ENCODE measurements around the gene METTL15.
"Not testable (repeated sequence)": the region's sequence is repeated elsewhere in the genome, so short reads cannot be mapped to it uniquely, and the experiment has no call there.

Gene METTL15

GRCh38 chr11:28089378-28089777 is 18.8 kb upstream of the METTL15 start:
- no peak for TF ChIP-seq CTCF (conservative IDR thresholded peaks at IDR 0.05; ENCODE audit: low read depth, low read length)
- peak; percentile 71 for DNase-seq (ENCODE audit: low read depth)
- no peak overlapping the region for H3K4me3 ChIP-seq (ENCODE audit: low read depth, low read length)

GRCh38 chr11:28090052-28090749 is 18.0 kb upstream of the METTL15 start:
- peak; percentile 39 for DNase-seq (ENCODE audit: low read depth)
- TF ChIP-seq CTCF (conservative IDR thresholded peaks at IDR 0.05; ENCODE audit: low read depth, low read length), result no peak
- no peak overlapping the region for H3K4me3 ChIP-seq (ENCODE audit: low read depth, low read length)

- DNase-seq (ENCODE audit: low read depth), result no peak
- no peak overlapping the region for H3K4me3 ChIP-seq (ENCODE audit: low read depth, low read length)
- no peak for TF ChIP-seq CTCF (conservative IDR thresholded peaks at IDR 0.05; ENCODE audit: low read depth, low read length)
Observed at GRCh38 chr11:28092786-28093185, 15.4 kb upstream of the METTL15 start.

GRCh38 chr11:28098257-28098656 is 9.9 kb upstream of the METTL15 start:
- DNase-seq (ENCODE audit: low read depth), result no peak
- TF ChIP-seq CTCF (conservative IDR thresholded peaks at IDR 0.05; ENCODE audit: low read depth, low read length), result no peak
- no peak overlapping the region for H3K4me3 ChIP-seq (ENCODE audit: low read depth, low read length)

DNA sequence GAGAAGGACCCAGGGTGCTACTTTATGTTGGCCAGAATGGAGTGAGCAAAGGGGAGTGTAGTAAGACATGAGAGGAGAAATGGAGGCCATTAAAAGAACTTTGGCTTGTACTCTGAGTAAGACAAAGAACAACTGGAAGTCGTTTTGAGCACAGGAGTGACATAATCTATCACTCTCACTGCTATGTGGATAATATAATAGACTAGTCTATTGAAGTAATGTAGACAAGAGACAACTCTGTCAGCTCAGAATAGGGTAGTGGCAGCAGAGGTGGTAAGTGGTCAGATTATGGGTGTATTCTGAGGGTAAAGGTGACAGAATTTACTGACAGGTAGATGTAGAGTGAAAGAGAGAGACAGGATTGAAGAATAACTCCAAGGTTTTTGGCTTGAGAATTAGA is 8.5 kb upstream of the METTL15 start:
- H3K4me3 ChIP-seq (ENCODE audit: low read depth, low read length), result no peak overlapping the region
- no peak for DNase-seq (ENCODE audit: low read depth)
- no peak for TF ChIP-seq CTCF (conservative IDR thresholded peaks at IDR 0.05; ENCODE audit: low read depth, low read length)

- DNase-seq (ENCODE audit: low read depth), result no peak
- H3K4me3 ChIP-seq (ENCODE audit: low read depth, low read length), result no peak overlapping the region
- no peak for TF ChIP-seq CTCF (conservative IDR thresholded peaks at IDR 0.05; ENCODE audit: low read depth, low read length)
Observed at GRCh38 chr11:28100665-28101064, 7.5 kb upstream of the METTL15 start.

GRCh38 chr11:28102300-28102699 is 5.9 kb upstream of the METTL15 start:
- not testable (repeated sequence) for H3K4me3 ChIP-seq (ENCODE audit: low read depth, low read length); DNase-seq (ENCODE audit: low read depth)

Data from choroid plexus epithelial cell (primary cell).